Stimulated activated CD4-positive, alpha-beta T cell treated with anti-CD3 and anti-CD28 coated beads, Interleukin-4, amount 100 ng/mL, for 24 hours (primary cell): ENCODE results near the gene KPNA1.
A peak's percentile ranks its signal among the peaks of the same experiment; 100 is the strongest.

Source experiments
- DNase-seq: peaks from one replicate; pipeline ENCODE4 v3.0.0-alpha.2; 2020

The KPNA1 gene

GRCh38 chr3:122514123-122515019 lies at the start of gene KPNA1:
Gene KPNA1 (minus strand): TSS chr3:122514939. CDS start chr3:122496565, 18,374 bp downstream.
- DNase-seq: peak; percentile 87

GRCh38 chr3:122564155-122564912 lies 49.6 kb upstream of the KPNA1 start, which contains the start of the genes DTX3L and PARP9:
Gene DTX3L (plus strand): TSS chr3:122564338. CDS start chr3:122564427, 89 bp downstream.
Gene PARP9 (minus strand): TSS chr3:122564300. CDS start chr3:122559620, 4,680 bp downstream.
- peak; percentile 75 for DNase-seq

- peak; percentile 19 for DNase-seq
Observed at GRCh38 chr3:122563717-122564025, 48.9 kb upstream of the KPNA1 start.

DNA sequence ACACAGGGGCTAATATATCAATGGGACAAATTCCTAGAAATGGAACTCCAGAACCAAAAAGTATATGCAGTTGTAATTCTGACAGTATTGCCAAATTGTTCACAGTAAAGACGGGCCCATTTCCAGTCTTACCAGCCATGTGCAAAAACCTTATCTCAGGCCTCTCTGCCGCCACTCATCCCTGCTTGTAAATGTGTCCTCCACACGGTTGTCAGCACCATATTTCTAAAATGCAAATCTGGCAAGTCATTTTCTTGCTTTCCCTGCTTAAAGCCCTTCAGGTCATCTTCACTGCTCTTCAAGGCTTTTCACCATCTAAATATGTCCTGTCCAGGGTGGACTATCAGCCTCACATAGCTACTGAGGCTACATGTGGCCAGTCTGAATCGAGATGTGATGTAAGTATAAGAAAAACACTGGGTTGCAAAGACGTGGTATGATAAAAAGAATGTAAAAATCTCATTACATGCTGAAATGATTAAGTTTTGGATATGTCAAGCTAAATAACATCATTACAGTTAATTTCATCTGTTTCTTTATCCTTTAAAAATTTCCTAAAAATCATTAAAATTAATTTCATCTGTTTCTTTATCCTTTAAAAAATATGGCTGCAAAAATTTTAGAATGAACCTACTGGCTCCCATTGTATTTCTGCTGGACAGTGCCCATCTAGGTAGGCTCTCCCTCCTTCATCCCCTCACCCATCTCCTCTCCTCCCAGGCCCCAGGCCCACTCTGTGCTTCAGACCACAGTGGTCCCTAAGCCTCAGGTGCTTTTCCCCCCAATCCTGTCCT lies 48.4 kb upstream of the KPNA1 start:
- DNase-seq: no peak

DNA sequence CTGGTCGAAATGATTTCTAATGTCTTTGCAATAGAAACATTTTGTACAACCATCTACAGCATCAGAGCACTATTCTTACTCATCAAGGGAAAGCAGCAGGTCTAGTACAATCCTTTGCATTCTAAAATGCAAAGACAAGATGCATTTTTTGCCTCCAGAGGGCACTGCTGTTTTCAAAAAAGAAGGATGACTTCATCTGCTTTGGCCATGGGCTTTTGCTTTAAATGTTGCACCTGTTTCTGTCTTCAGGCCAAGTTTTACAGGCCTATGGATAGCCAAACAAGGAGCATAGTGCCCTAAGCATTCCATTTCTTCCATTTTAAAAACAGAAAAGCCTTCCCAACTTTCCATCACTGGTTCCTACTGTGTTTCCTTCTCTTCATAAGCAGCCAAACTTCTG lies 45.9 kb upstream of the KPNA1 start:
- DNase-seq: peak; percentile 74

- DNase-seq: no peak
Observed at GRCh38 chr3:122559906-122560305, 45.2 kb upstream of the KPNA1 start.

DNA sequence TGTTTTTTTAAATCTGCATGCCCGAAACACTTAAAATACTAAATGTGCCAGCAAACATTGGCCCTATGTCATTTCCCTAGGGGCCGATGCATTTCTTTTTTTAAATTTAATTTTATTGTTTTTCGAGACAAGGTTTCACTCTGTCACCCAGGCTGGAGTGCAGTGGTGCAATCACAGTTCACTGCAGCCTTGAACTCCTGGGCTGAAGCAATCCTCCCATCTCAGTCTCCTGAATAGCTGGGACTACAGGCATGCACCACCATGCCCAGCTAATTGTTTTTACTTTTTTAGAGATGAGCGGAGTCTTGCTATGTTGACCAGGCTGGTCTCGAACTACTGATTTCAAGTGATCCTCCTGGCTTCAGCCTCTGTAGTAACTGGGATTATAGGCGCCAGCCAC lies 43.9 kb upstream of the KPNA1 start:
- no peak for DNase-seq

- DNase-seq: no peak
Observed at GRCh38 chr3:122557356-122557755, 42.6 kb upstream of the KPNA1 start.

- DNase-seq: no peak
Observed at GRCh38 chr3:122555275-122556071, 40.7 kb upstream of the KPNA1 start.

- no peak for DNase-seq
Observed at GRCh38 chr3:122553171-122553570, 38.4 kb upstream of the KPNA1 start.

DNA sequence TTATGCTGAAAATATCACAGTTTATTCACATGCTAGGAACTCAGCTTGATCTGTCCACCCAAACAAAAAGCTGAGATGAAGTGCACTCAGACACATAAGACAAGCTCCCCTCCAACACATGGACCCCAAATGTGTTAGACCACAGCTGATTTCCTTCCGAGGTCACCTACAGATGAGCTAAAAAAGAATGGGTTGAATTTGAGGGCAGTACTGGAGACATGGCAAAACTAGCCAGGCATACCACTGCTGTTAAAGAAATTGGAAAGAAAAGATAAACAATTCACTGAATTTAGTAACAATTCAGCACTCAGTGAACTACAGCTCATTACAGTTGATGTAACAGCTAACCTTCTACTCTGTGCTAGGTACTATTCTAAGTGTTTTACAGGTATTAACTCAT lies 33.9 kb upstream of the KPNA1 start:
- no peak for DNase-seq

- no peak for DNase-seq
Observed at GRCh38 chr3:122548076-122548475, 33.3 kb upstream of the KPNA1 start.

GRCh38 chr3:122546151-122546550 lies 31.4 kb upstream of the KPNA1 start:
- no peak for DNase-seq

- DNase-seq: no peak
Observed at GRCh38 chr3:122538956-122539490, 24.3 kb upstream of the KPNA1 start.

DNA sequence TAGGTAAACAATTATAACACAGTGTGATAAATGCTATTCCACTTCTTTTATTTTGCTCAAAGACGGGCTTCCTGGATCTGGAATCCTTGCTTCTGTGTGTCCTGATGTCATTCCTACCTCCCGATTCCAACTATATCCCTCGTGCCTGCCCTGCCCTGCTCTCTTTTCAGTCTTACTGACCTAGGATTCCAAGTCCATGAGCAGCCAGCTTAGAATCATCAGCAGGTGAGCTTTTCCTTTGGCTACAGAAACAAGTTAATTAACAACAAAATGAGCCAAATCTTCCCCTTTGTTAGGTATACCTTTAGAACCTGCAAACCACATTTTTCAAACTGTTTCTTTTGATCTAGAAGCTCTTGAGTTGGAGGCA lies 21.9 kb upstream of the KPNA1 start:
- no peak for DNase-seq

DNA sequence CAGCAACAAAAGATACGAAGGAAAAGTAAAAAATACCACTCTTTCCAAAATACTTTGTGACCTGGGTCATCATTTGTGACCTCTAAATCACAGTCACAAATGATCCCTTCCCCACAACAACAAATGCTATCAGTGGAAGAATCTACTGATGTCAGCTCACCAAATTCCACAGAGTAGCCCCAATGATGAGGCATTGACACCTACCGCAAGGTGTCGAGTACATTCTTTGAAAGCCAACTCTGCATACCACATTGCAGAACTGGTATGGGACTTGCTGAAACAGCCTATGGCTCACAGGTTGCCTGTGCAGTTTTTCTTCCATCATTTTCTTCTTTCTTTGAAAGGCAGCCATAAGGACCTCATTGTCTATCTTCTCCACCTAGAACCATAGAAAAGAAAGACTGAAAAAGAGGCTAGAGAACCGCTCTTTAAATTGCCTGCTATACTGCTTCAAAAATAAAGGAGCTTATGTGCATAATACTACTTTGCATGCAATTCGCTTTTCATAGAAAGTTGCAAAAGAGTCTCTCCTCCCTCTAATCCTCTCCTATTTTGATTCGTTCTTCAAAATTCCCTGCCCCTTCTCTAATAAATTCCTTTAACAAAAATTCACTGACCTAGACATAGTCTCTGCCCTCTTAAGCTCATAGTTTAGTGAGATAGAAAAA lies 21.4 kb upstream of the KPNA1 start:
- no peak for DNase-seq

GRCh38 chr3:122533931-122534334 lies 19.2 kb upstream of the KPNA1 start:
- peak; percentile 63 for DNase-seq

DNA sequence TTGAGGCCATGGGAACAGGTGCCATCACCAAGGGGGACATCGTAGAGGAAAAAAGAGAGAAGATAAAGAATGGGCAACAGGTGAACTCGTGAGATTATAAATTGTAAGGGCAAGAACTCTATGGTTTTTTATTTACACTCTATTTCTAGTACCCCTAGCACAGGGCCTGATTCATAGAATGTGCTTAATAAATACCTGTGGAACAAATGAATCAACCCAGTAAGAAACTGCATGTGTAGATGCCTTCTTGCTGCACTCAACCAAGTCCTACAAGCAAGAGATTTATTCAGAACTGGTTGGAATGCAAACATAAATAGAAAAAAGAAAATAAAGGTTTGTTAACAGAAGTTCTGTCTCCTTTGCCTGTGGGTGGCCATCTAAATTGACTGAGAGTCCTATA lies 18.7 kb upstream of the KPNA1 start:
- no peak for DNase-seq

- DNase-seq: no peak
Observed at GRCh38 chr3:122530164-122530563, 15.4 kb upstream of the KPNA1 start.

- no peak for DNase-seq
Observed at GRCh38 chr3:122523317-122523716, 8.6 kb upstream of the KPNA1 start.

DNA sequence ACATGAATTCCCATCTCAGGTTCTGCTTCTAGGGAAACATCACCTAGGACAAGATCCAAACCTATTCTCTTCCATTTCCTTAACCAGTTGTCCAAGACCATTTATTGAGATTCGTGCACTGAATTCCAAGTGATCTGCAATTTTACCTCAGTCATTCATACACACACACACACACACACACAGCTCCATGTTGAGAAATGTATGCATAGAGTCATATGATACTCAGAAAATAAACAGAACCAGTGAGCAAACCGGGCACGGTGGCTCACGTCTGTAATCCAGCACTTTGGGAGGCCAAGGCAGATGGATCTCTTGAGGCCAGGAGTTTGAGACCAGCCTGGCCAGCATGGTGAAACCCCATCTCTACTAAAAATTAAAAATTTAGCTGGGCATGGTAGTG lies 6.1 kb upstream of the KPNA1 start:
- no peak for DNase-seq

DNA sequence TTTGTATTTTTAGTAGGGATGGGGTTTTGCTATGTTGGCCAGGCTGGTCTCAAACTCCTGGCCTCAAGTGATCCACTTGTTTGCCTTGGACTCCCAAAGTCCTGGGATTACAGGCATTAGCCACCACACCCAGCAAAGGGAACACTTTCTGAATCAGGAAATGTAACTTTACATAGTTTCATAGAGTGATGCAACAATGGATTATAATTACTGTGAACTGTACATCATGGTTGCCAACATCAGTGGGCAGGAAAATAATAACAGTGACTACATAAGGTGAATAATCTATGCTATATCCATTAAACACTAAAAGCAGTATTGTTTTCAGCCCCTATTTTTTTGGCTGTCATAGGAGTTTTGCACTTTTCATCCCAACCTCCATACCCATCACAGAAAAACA lies 5.0 kb upstream of the KPNA1 start:
- no peak for DNase-seq
